ENCODE results near the gene SGCG. TPM values are rescaled to one million over a fixed set of nuclear protein-coding genes. Genes with fewer than 3 reads are reported as not detected.

SGCG gene
- total RNA-seq, 1 experiment from 2014 or later, result not detected

- H3K4me3 Mint-ChIP-seq, result no peak overlapping the region
- Histone ChIP-seq H3K23ac (ENCODE audit: insufficient read length, low read depth, low read length) (no peak overlapping the region), H3K4ac (ENCODE audit: low read depth, low read length) (no peak overlapping the region), H3K56ac (ENCODE audit: insufficient read length, low read depth, low read length) (no peak overlapping the region), H2AFZ (ENCODE audit: low read length) (no peak overlapping the region), H3K27ac (ENCODE audit: insufficient read length, low read depth, low read length) (no peak overlapping the region), H3K4me2 (ENCODE audit: insufficient read depth, insufficient read length, low read length) (no peak overlapping the region), H3K14ac (ENCODE audit: insufficient read depth, low read length) (no peak overlapping the region), H2AK5ac (ENCODE audit: insufficient read length, low read length) (no peak overlapping the region), H2BK120ac (ENCODE audit: low read depth, low read length, poor library complexity, severe bottlenecking) (no peak overlapping the region), H4K8ac (replicated peaks; ENCODE audit: insufficient read length, low read depth, low read length) (no peak overlapping the region), H2BK12ac (ENCODE audit: insufficient read length, low read depth, low read length) (no peak overlapping the region), H3K27me3 (ENCODE audit: insufficient read depth, low read length) (no peaks in the 10 kb centered on the region), H2BK15ac (ENCODE audit: low read depth, low read length) (no peak overlapping the region), H3K4me1 (ENCODE audit: insufficient read depth, low read length) (no peaks in the 10 kb centered on the region), H3K9me3 (ENCODE audit: control insufficient read depth, low read depth, low read length) (no peaks in the 10 kb centered on the region), H3K23me2 (ENCODE audit: insufficient read length, low read depth, low read length, poor library complexity, severe bottlenecking) (no peaks in the 10 kb centered on the region), H3K79me1 (ENCODE audit: insufficient read depth, low read depth, low read length, poor library complexity, severe bottlenecking) (no peaks in the 10 kb centered on the region), H4K91ac (ENCODE audit: insufficient read length, low read depth, low read length) (no peak overlapping the region), H3T11ph (ENCODE audit: low read length) (no peak overlapping the region), H3K18ac (ENCODE audit: insufficient read length, low read depth, low read length) (no peak overlapping the region), H2BK5ac (ENCODE audit: insufficient read length, low read length) (no peak overlapping the region), H3K9ac (ENCODE audit: extremely low read depth, insufficient read length, low read length) (no peak overlapping the region), H4K20me1 (ENCODE audit: control insufficient read depth, insufficient read depth, insufficient read length) (no peaks in the 10 kb centered on the region), H4K5ac (ENCODE audit: insufficient read length, low read depth, low read length) (no peak overlapping the region), H3K79me2 (ENCODE audit: insufficient read depth, low read length) (no peaks in the 10 kb centered on the region), H2BK20ac (ENCODE audit: low read depth, low read length, poor library complexity, severe bottlenecking) (no peak overlapping the region)
- H3K27me3 Mint-ChIP-seq (ENCODE audit: low read depth), result no peaks in the 10 kb centered on the region
- no peak overlapping the region; a peak in 1 of 7 replicates for H3K27ac Mint-ChIP-seq
- WGBS (ENCODE audit: extremely low coverage, insufficient read length, low lambda C conversion rate), result no CpG with 5 or more reads among the region's 2 CpGs
- H3K9me3 Mint-ChIP-seq, result no peaks in the 10 kb centered on the region; a peak in 1 of 5 replicates
- H3K4me1 Mint-ChIP-seq, result peaks cover under 1% of the 10 kb centered on the region in 2 experiments; a peak in 3 of 4 replicates
- no peak for TF ChIP-seq CTCF (conservative IDR thresholded peaks at IDR 0.05)
- DNase-seq, result no peak
- H3K36me3 Mint-ChIP-seq (ENCODE audit: insufficient read depth in 1 of 3, low read depth in 3 of 3), result no peaks in the 10 kb centered on the region; a peak in 1 of 7 replicates
These were observed 1.4 kb downstream of the SGCG start for GRCh38 chr13:23182142-23182541.

Measured in H9 (cell line).